ENCODE data around the gene STARD3NL.

Gene STARD3NL

DNA sequence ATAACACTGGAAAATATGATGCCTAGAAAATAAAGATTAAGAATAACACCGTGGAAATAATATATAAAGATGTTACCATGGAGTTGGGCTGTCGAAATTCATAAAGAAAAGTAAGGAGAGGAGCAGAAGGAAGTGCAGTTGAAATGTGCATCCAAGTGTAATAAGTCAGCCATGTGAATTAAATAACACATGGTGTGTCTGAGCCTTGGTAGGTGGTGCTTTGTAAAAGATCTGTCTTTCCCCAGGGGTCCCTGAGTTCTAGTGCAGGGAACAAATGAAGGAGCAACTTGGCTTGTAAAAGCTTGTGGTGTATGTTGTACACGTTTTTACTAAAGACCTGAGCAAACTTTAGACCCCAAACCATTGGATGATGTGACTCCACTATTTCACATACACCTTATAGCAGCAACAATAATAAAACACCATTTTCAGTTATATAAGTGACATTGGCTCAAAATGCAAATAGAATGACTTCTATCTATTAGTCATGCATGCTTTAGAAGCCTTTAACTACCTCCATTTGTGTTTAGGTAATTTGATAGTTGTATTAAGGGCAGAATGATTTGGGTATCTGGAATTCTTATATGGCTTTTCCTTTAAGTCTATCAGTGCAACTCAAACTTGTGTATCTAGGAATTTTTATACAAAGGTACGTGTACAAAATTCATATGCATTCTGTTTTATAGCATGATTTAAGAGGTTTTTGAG lies 11.3 kb downstream of the STARD3NL start (continued):
- TF ChIP-seq, protein P1, sequence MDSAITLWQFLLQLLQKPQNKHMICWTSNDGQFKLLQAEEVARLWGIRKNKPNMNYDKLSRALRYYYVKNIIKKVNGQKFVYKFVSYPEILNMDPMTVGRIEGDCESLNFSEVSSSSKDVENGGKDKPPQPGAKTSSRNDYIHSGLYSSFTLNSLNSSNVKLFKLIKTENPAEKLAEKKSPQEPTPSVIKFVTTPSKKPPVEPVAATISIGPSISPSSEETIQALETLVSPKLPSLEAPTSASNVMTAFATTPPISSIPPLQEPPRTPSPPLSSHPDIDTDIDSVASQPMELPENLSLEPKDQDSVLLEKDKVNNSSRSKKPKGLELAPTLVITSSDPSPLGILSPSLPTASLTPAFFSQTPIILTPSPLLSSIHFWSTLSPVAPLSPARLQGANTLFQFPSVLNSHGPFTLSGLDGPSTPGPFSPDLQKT (IDR thresholded peaks at IDR 0.05; ENCODE audit: borderline replicate concordance, low read depth, low read length): no peak

DNA sequence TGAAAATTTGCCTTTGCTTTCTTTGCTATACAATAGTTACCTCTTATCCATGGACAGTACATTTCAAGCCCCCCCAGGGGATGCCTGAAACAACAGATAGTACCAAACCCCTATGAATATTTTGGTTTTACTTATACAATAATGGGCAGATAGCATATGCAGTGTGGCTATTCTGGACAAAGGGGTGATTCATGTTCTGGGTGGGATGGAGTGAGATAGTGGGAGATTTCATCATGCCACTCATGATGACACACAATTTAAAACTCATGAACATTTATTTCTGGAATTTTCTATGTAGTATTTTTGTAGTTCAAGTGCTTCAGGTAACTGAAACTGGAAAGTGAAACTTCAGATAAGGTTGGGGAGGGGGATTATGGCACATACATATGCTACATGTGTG lies 12.0 kb downstream of the STARD3NL start:
- Histone ChIP-seq H3K27ac (ENCODE audit: extremely low read depth, low read depth, low read length) (no peak overlapping the region), H3K9me3 (ENCODE audit: control insufficient read depth, insufficient read depth, low read depth, low read length) (no peaks in the 10 kb centered on the region), H3K4me1 (ENCODE audit: control insufficient read depth, insufficient read depth, low read length) (peaks cover 12% of the 10 kb centered on the region; the same call in 1 of the 2 replicates), H3K36me3 (ENCODE audit: control insufficient read depth in 2 of 2, insufficient read depth in 1 of 2, low read length in 2 of 2) (no peaks in the 10 kb centered on the region), H3K4me3 (ENCODE audit: low read depth, low read length) (no peak overlapping the region)
- ChIA-PET CTCF (no interaction called here), POLR2A (no interaction called here)
- TF ChIP-seq, protein P2, sequence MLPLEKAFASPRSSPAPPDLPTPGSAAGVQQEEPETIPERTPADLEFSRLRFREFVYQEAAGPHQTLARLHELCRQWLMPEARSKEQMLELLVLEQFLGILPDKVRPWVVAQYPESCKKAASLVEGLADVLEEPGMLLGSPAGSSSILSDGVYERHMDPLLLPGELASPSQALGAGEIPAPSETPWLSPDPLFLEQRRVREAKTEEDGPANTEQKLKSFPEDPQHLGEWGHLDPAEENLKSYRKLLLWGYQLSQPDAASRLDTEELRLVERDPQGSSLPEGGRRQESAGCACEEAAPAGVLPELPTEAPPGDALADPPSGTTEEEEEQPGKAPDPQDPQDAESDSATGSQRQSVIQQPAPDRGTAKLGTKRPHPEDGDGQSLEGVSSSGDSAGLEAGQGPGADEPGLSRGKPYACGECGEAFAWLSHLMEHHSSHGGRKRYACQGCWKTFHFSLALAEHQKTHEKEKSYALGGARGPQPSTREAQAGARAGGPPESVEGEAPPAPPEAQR (tag by site-specific recombination; IDR thresholded peaks at IDR 0.05): no peak
- TF ChIP-seq, protein P3, sequence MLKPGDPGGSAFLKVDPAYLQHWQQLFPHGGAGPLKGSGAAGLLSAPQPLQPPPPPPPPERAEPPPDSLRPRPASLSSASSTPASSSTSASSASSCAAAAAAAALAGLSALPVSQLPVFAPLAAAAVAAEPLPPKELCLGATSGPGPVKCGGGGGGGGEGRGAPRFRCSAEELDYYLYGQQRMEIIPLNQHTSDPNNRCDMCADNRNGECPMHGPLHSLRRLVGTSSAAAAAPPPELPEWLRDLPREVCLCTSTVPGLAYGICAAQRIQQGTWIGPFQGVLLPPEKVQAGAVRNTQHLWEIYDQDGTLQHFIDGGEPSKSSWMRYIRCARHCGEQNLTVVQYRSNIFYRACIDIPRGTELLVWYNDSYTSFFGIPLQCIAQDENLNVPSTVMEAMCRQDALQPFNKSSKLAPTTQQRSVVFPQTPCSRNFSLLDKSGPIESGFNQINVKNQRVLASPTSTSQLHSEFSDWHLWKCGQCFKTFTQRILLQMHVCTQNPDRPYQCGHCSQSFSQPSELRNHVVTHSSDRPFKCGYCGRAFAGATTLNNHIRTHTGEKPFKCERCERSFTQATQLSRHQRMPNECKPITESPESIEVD (tag by site-specific recombination; IDR thresholded peaks at IDR 0.05): no peak
- TF ChIP-seq ZSCAN16 (tag by site-specific recombination; IDR thresholded peaks at IDR 0.05): no peak

- Histone ChIP-seq H3K4me1 (ENCODE audit: control insufficient read depth, insufficient read depth, low read length) (peaks cover 11% of the 10 kb centered on the region), H3K36me3 (ENCODE audit: control insufficient read depth in 2 of 2, insufficient read depth in 1 of 2, low read length in 2 of 2) (no peaks in the 10 kb centered on the region), H3K4me3 (ENCODE audit: low read depth, low read length) (no peak overlapping the region), H3K9me3 (ENCODE audit: control insufficient read depth, insufficient read depth, low read depth, low read length) (no peaks in the 10 kb centered on the region), H3K27ac (ENCODE audit: extremely low read depth, low read depth, low read length) (no peak overlapping the region)
- TF ChIP-seq ZNF248 (tag by site-specific recombination; IDR thresholded peaks at IDR 0.05) (0 out of 2 replicates have a peak, but pooled peaks have one; percentile 60), SETDB1 (IDR thresholded peaks at IDR 0.05; ENCODE audit: insufficient read length, low read length) (peak; percentile 53)
- TF ChIP-seq, protein P3 (tag by site-specific recombination; IDR thresholded peaks at IDR 0.05): no peak
- ChIA-PET CTCF (interaction anchor here (0.6 to 2.1 kb wide), 4 partner anchors 24 to 696 kb away, joined by 3 to 16 read pairs (median 3); no protein-coding TSS in a partner anchor), POLR2A (interaction anchor here (0.5 kb wide), 1 partner anchor 143 kb away, joined by 3 read pairs; no protein-coding TSS in a partner anchor)
Measured at GRCh38 chr7:38191791-38192190, 13.7 kb downstream of the STARD3NL start.

GRCh38 chr7:38192327-38192726 lies 14.3 kb downstream of the STARD3NL start:
- Histone ChIP-seq H3K27ac (ENCODE audit: extremely low read depth, low read depth, low read length) (no peak overlapping the region), H3K4me3 (ENCODE audit: low read depth, low read length) (no peak overlapping the region), H3K4me1 (ENCODE audit: control insufficient read depth, insufficient read depth, low read length) (peaks cover 16% of the 10 kb centered on the region), H3K36me3 (ENCODE audit: control insufficient read depth in 2 of 2, insufficient read depth in 1 of 2, low read length in 2 of 2) (no peaks in the 10 kb centered on the region), H3K9me3 (ENCODE audit: control insufficient read depth, insufficient read depth, low read depth, low read length) (no peaks in the 10 kb centered on the region)
- ChIA-PET POLR2A (no interaction called here), CTCF (interaction anchor here (0.6 to 2.1 kb wide), 4 partner anchors 24 to 697 kb away, joined by 3 to 16 read pairs (median 4); no protein-coding TSS in a partner anchor)
- TF ChIP-seq ZBTB20 (tag by site-specific recombination; IDR thresholded peaks at IDR 0.05): no peak
- no peak for TF ChIP-seq ZNF433 (tag by site-specific recombination; IDR thresholded peaks at IDR 0.05; ENCODE audit: low read depth)
- TF ChIP-seq ZNF621 (tag by site-specific recombination; IDR thresholded peaks at IDR 0.05): no peak
- TF ChIP-seq, protein P3 (tag by site-specific recombination; IDR thresholded peaks at IDR 0.05): no peak
- TF ChIP-seq ZXDB (tag by site-specific recombination; IDR thresholded peaks at IDR 0.05): no peak
- TF ChIP-seq, protein P4, sequence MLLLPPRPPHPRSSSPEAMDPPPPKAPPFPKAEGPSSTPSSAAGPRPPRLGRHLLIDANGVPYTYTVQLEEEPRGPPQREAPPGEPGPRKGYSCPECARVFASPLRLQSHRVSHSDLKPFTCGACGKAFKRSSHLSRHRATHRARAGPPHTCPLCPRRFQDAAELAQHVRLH (tag by site-specific recombination; IDR thresholded peaks at IDR 0.05): no peak
- no peak for TF ChIP-seq ZSCAN4 (tag by site-specific recombination; IDR thresholded peaks at IDR 0.05)
- no peak for TF ChIP-seq ZNF585B (tag by site-specific recombination; IDR thresholded peaks at IDR 0.05)
- TF ChIP-seq ZFP3 (tag by site-specific recombination; IDR thresholded peaks at IDR 0.05; ENCODE audit: low read depth): no peak
- no peak for TF ChIP-seq OVOL3 (tag by site-specific recombination; IDR thresholded peaks at IDR 0.05)
- no peak for TF ChIP-seq ZNF202 (tag by site-specific recombination; IDR thresholded peaks at IDR 0.05; ENCODE audit: borderline replicate concordance)
- TF ChIP-seq IKZF3 (tag by site-specific recombination; IDR thresholded peaks at IDR 0.05): no peak
- TF ChIP-seq ZNF23 (tag by site-specific recombination; IDR thresholded peaks at IDR 0.05; ENCODE audit: borderline replicate concordance): no peak

All from HEK293 (cell line).